Measurements from ENCODE around the gene CYRIA. TPM values are rescaled to one million over a fixed set of nuclear protein-coding genes. Genes with fewer than 3 reads are reported as not detected.

Gene CYRIA
- total RNA-seq, 1 experiment from 2014 or later: 0.35 TPM

GRCh38 chr2:16674154-16674553 is 8.5 kb upstream of the CYRIA start:
- no peak for DNase-seq (ENCODE audit: unreplicated experiment)
- H3K27me3 Mint-ChIP-seq (ENCODE audit: insufficient read depth, unreplicated experiment): no peaks in the 10 kb centered on the region
- intact Hi-C loops (cut with micrococcal nuclease): no loop called here
- peaks cover 6% of the 10 kb centered on the region for H3K4me1 Mint-ChIP-seq (ENCODE audit: insufficient read depth, unreplicated experiment)
- no TSS peak for BruUV-seq (replicated peaks)
- ChIA-PET CTCF (no interaction called here), POLR2A (no interaction called here)
- no peak overlapping the region for H3K4me3 Mint-ChIP-seq (ENCODE audit: unreplicated experiment)
- no peak for TF ChIP-seq CTCF (IDR thresholded peaks at IDR 0.05; ENCODE audit: unreplicated experiment)
- H3K36me3 Mint-ChIP-seq (ENCODE audit: insufficient read depth, unreplicated experiment): no peaks in the 10 kb centered on the region
- H3K9me3 Mint-ChIP-seq (ENCODE audit: unreplicated experiment): no peaks in the 10 kb centered on the region
- no peak overlapping the region for H3K27ac Mint-ChIP-seq (ENCODE audit: low read depth, unreplicated experiment)

- H3K4me3 Mint-ChIP-seq (ENCODE audit: unreplicated experiment): no peak overlapping the region
- CTCF ChIA-PET: interaction anchor here (1.1 kb wide), 1 partner anchor 58 kb away, joined by 4 read pairs; no protein-coding TSS in a partner anchor
- DNase-seq (ENCODE audit: unreplicated experiment): peak; percentile 46
- H3K4me1 Mint-ChIP-seq (ENCODE audit: insufficient read depth, unreplicated experiment): peaks cover 6% of the 10 kb centered on the region
- no peaks in the 10 kb centered on the region for H3K36me3 Mint-ChIP-seq (ENCODE audit: insufficient read depth, unreplicated experiment)
- H3K27ac Mint-ChIP-seq (ENCODE audit: low read depth, unreplicated experiment): no peak overlapping the region
- no peaks in the 10 kb centered on the region for H3K27me3 Mint-ChIP-seq (ENCODE audit: insufficient read depth, unreplicated experiment)
- intact Hi-C loops (cut with micrococcal nuclease): no loop called here
- POLR2A ChIA-PET: interaction anchor here (0.6 to 0.9 kb wide), 2 partner anchors 8 to 13 kb away, joined by 4 read pairs; no protein-coding TSS in a partner anchor
- no peak for TF ChIP-seq CTCF (IDR thresholded peaks at IDR 0.05; ENCODE audit: unreplicated experiment)
- H3K9me3 Mint-ChIP-seq (ENCODE audit: unreplicated experiment): no peaks in the 10 kb centered on the region
- no TSS peak for BruUV-seq (replicated peaks)
Observed at GRCh38 chr2:16671760-16672159, 6.1 kb upstream of the CYRIA start.

GRCh38 chr2:16669388-16669787 is 3.8 kb upstream of the CYRIA start:
- H3K4me1 Mint-ChIP-seq (ENCODE audit: insufficient read depth, unreplicated experiment): peaks cover 6% of the 10 kb centered on the region
- no peaks in the 10 kb centered on the region for H3K36me3 Mint-ChIP-seq (ENCODE audit: insufficient read depth, unreplicated experiment)
- POLR2A ChIA-PET: no interaction called here
- intact Hi-C loops (cut with micrococcal nuclease): no loop called here
- DNase-seq (ENCODE audit: unreplicated experiment): no peak
- H3K9me3 Mint-ChIP-seq (ENCODE audit: unreplicated experiment): no peaks in the 10 kb centered on the region
- no TSS peak for BruUV-seq (replicated peaks)
- CTCF ChIA-PET: interaction anchor here (0.7 to 1.0 kb wide), 2 partner anchors 41 to 88 kb away, joined by 3 to 4 read pairs; no protein-coding TSS in a partner anchor
- TF ChIP-seq CTCF (IDR thresholded peaks at IDR 0.05; ENCODE audit: unreplicated experiment): no peak
- H3K27me3 Mint-ChIP-seq (ENCODE audit: insufficient read depth, unreplicated experiment): peaks cover 7% of the 10 kb centered on the region
- H3K4me3 Mint-ChIP-seq (ENCODE audit: unreplicated experiment): no peak overlapping the region
- no peak overlapping the region for H3K27ac Mint-ChIP-seq (ENCODE audit: low read depth, unreplicated experiment)

GRCh38 chr2:16666449-16666801 is 791 bp upstream of the CYRIA start:
- H3K4me1 Mint-ChIP-seq (ENCODE audit: insufficient read depth, unreplicated experiment): no peaks in the 10 kb centered on the region
- H3K27ac Mint-ChIP-seq (ENCODE audit: low read depth, unreplicated experiment): no peak overlapping the region
- peaks cover 13% of the 10 kb centered on the region for H3K27me3 Mint-ChIP-seq (ENCODE audit: insufficient read depth, unreplicated experiment)
- BruUV-seq (replicated peaks): no TSS peak
- no peaks in the 10 kb centered on the region for H3K9me3 Mint-ChIP-seq (ENCODE audit: unreplicated experiment)
- DNase-seq (ENCODE audit: unreplicated experiment): peak; percentile 44
- H3K4me3 Mint-ChIP-seq (ENCODE audit: unreplicated experiment): peak overlapping the region; percentile 67
- POLR2A ChIA-PET: interaction anchor here (0.6 to 1.8 kb wide), 2 partner anchors 17 to 32 kb away, joined by 3 to 6 read pairs; no protein-coding TSS in a partner anchor
- H3K36me3 Mint-ChIP-seq (ENCODE audit: insufficient read depth, unreplicated experiment): no peaks in the 10 kb centered on the region
- CTCF ChIA-PET: interaction anchor here (0.6 to 2.9 kb wide), 2 partner anchors 90 to 1147 kb away, joined by 4 to 8 read pairs; no protein-coding TSS in a partner anchor
- no peak for TF ChIP-seq CTCF (IDR thresholded peaks at IDR 0.05; ENCODE audit: unreplicated experiment)
- intact Hi-C loops (cut with micrococcal nuclease): no loop called here
